AG04450 (cell line): ENCODE results near the gene CDH13. TPM values are rescaled to one million over a fixed set of nuclear protein-coding genes. Genes with fewer than 3 reads are reported as not detected.

Experiments
- CTCF ChIA-PET: fragments of 300-600, 350-600 bp; formaldehyde crosslinking; extraction: SDS; loops from one replicate; lab custom pipeline; 2022; ENCODE audit warnings: antibody characterized with exemption, inconsistent platforms; lab: Charles Lee
- POLR2A ChIA-PET: fragments of 350-600 bp; formaldehyde crosslinking; extraction: SDS; loops from one replicate; lab custom pipeline; 2021; ENCODE audit warnings: antibody characterized with exemption, inconsistent platforms; lab: Yijun Ruan, JAX
- DNase-seq: peaks from one replicate; pipeline ENCODE4 v3.0.0-alpha.2; 2011; ENCODE audit warnings: low read depth, low spot score
- H3K27ac ChIP-seq: one replicate; pipeline ENCODE4 v1.5.1; 2012; ENCODE audit warnings: low read depth, low read length, control low read depth
- H3K27me3 ChIP-seq: one replicate; pipeline ENCODE4 v1.6.0; 2012; ENCODE audit warnings: low read length; ENCODE audit not compliant: control insufficient read depth, insufficient read depth
- H3K4me3 ChIP-seq: 2 replicates; pipeline ENCODE4 v1.5.1; 2011; ENCODE audit warnings: mild to moderate bottlenecking, low read depth, low read length, control low read depth
- H3K9me3 ChIP-seq: 2 replicates; pipeline ENCODE4 v1.5.1; 2012; ENCODE audit warnings: low read length; ENCODE audit not compliant: control insufficient read depth, insufficient read depth
- polyA plus RNA-seq: library from polyadenylated mRNA; depleted of rRNA; stranded (reverse); fragments of >200 nt; gene quantifications from 2 replicates; pipeline ENCODE4 v1.2.3, GENCODE V29; 2011
- TF ChIP-seq, protein P1 (sequence below): IDR thresholded peaks from 2 replicates; pipeline ENCODE4 v1.5.1; 2011; ENCODE audit warnings: low read depth, low read length, control low read depth, inconsistent platforms

The CDH13 gene
- polyA plus RNA-seq, 1 experiment: 55.0 TPM

DNA sequence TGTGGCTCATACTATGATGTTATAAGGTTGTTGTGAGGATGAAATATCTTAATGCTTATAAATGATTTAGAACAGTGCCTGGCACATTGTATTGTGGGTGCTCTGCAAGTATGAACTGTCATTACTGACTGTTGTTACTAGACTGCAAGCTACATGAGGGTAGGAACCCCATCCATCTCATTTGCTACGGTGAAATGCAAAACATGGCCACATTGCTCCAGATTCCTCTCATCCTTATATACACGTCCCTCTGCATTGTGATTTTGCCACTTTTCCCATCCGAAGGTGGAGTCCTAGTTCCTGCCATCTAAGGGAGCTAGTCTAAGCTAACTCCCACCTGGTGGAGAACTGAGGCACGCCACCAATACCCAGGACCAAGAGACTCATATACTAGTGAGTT lies 1210.8 kb downstream of the CDH13 start:
- ChIA-PET POLR2A (no interaction called here), CTCF (no interaction called here)
- Histone ChIP-seq H3K4me3 (no peak overlapping the region), H3K27ac (no peak overlapping the region), H3K27me3 (no peaks in the 10 kb centered on the region), H3K9me3 (no peaks in the 10 kb centered on the region)
- DNase-seq: no peak
- TF ChIP-seq, protein P1, sequence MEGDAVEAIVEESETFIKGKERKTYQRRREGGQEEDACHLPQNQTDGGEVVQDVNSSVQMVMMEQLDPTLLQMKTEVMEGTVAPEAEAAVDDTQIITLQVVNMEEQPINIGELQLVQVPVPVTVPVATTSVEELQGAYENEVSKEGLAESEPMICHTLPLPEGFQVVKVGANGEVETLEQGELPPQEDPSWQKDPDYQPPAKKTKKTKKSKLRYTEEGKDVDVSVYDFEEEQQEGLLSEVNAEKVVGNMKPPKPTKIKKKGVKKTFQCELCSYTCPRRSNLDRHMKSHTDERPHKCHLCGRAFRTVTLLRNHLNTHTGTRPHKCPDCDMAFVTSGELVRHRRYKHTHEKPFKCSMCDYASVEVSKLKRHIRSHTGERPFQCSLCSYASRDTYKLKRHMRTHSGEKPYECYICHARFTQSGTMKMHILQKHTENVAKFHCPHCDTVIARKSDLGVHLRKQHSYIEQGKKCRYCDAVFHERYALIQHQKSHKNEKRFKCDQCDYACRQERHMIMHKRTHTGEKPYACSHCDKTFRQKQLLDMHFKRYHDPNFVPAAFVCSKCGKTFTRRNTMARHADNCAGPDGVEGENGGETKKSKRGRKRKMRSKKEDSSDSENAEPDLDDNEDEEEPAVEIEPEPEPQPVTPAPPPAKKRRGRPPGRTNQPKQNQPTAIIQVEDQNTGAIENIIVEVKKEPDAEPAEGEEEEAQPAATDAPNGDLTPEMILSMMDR: no peak

DNA sequence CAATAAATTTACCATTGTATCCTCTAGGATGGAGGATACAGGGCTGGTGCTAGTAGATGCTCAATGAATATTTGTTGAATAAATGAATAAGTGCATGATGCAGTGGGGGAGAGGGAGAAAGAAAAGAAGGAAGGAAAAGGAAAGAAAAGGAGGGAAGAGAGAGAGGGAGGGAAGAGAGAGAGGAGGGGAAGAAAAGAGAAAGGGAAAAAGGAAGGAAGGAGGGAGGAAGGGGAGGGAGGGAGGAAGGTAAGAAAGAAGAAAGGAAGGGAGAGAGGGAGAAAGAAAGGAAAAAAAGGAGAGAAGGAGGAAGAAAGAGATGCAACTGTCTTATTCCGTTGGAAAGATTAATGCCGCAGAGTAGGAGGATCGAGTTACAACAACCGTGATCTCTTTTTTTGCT lies 1211.4 kb downstream of the CDH13 start:
- H3K27me3 ChIP-seq: no peaks in the 10 kb centered on the region
- H3K9me3 ChIP-seq: no peaks in the 10 kb centered on the region
- POLR2A ChIA-PET: no interaction called here
- H3K4me3 ChIP-seq: no peak overlapping the region
- no peak for DNase-seq
- TF ChIP-seq, protein P1: no peak
- CTCF ChIA-PET: no interaction called here
- no peak overlapping the region for H3K27ac ChIP-seq

DNA sequence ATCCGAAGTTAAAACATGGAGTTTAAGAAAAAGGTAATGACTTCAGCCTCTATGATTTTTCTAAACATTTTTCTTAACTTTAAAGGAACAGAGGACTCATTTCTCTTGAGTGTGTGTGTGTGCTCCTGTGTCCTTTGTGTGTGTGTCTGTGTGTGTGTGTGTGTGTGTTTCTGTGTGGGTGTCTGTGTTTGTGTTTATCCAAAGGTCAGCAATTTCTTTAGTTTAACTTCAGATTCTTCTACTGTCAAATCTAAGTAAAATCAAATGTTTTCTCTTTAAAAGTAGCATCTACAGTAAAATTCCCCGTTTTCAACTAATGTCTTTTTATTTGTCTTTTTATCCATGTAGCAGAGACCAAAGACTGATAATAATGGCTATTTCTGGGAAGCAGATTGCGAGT lies 1212.8 kb downstream of the CDH13 start:
- TF ChIP-seq, protein P1: no peak
- no peak overlapping the region for H3K27ac ChIP-seq
- H3K27me3 ChIP-seq: peaks cover 5% of the 10 kb centered on the region
- DNase-seq: no peak
- POLR2A ChIA-PET: no interaction called here
- no peak overlapping the region for H3K4me3 ChIP-seq
- CTCF ChIA-PET: interaction anchor here (0.9 kb wide), 1 partner anchor 13 kb away, joined by 4 read pairs; no protein-coding TSS in a partner anchor
- no peaks in the 10 kb centered on the region for H3K9me3 ChIP-seq

DNA sequence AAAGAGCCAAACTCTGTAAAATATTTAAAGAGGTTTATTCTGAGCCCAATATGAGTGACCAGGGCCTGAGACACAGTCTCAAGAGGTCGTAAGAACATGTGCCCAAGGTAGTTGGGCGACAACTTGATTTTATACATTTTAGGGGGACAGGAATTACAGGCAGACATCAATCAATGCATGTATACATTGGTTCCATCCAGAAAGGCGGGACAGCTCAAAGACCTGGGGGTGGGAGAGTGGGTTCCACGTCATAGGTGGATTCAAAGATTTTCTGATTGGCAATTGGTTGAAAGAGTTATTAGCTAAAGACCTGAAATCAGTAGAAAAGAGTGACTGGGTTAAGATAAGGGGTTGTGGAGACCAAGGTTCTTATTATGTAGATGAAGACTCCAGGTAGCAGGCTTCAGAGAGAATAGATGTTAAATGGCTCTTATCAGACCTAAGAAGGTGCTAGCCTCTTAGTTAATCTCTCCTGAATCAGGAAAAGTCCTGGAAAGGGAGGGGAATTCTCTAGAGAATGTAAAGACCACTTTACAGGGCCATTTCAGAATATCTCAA lies 1213.4 kb downstream of the CDH13 start:
- H3K4me3 ChIP-seq: no peak overlapping the region
- no peak for DNase-seq
- CTCF ChIA-PET: interaction anchor here (0.9 kb wide), 1 partner anchor 13 kb away, joined by 4 read pairs; no protein-coding TSS in a partner anchor
- no peak overlapping the region for H3K27ac ChIP-seq
- TF ChIP-seq, protein P1: no peak
- POLR2A ChIA-PET: no interaction called here
- peaks cover 5% of the 10 kb centered on the region for H3K27me3 ChIP-seq
- peaks cover under 1% of the 10 kb centered on the region; the same call in 1 of the 2 replicates for H3K9me3 ChIP-seq

DNA sequence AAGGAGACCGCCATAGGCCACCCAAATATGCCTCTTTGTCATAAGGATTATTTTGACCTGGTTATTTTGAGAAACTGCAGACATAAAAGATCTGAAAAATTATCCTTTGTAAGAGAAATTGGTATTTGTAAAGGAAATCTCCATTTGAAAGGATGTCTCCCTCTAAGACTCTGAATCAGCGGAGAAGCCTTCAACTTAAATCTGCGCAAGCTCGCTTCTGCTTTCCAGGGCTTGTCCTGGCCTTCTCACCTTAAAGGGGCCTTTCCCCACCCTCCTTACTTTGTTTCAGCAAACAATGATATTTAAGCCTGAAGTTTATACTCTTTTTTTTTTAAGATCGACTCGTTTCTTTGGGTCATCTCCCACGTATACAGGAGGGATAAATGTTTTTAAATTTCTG lies 1215.5 kb downstream of the CDH13 start:
- ChIA-PET POLR2A (no interaction called here), CTCF (interaction anchor here (1.0 to 3.2 kb wide), 2 partner anchors 16 to 35 kb away, joined by 3 to 10 read pairs; no protein-coding TSS in a partner anchor)
- Histone ChIP-seq H3K4me3 (no peak overlapping the region), H3K27ac (no peak overlapping the region), H3K9me3 (peaks cover 3% of the 10 kb centered on the region; the same call in 1 of the 2 replicates), H3K27me3 (peaks cover 5% of the 10 kb centered on the region)
- no peak for DNase-seq
- TF ChIP-seq, protein P1: no peak
